Breast epithelium (tissue), 3 donors: ENCODE data around the gene HABP4.

Experiments used
- CTCF ChIP-seq, 3 donors: fragments of 450-650 bp; IDR thresholded peaks; one replicate each; pipeline ENCODE4 v1.5.1; 2016 to 2017; ENCODE audit warnings: antibody characterized with exemption in 3 of 3, mild to moderate bottlenecking in 3 of 3, moderate library complexity in 3 of 3
- POLR2A ChIP-seq: fragments of 450-650 bp; IDR thresholded peaks from one replicate; pipeline ENCODE4 v1.6.1; 2016; ENCODE audit warnings: antibody characterized with exemption, mild to moderate bottlenecking, moderate library complexity

GRCh38 chr9:96483733-96484390 lies 33.9 kb downstream of the HABP4 start:
- no peak for TF ChIP-seq CTCF (IDR thresholded peaks at IDR 0.05)
- TF ChIP-seq POLR2A, result no peak
